SK-N-SH (cell line): ENCODE measurements around the gene DFFB.

Source experiments
- CHD2 ChIP-seq: fragments of 150-350 bp; IDR thresholded peaks from 2 replicates; pipeline ENCODE4 v1.6.1; 2018; ENCODE audit warnings: low read length; ENCODE audit not compliant: partially characterized antibody
- EP300 ChIP-seq, 2 experiments: IDR thresholded peaks; 2 replicates each; pipeline versions ENCODE4 v1.4.0 to v1.6.1; 2012; ENCODE audit warnings: borderline replicate concordance in 1 of 2, low read depth in 1 of 2, low read length in 1 of 2
- EZH2phosphoT487 ChIP-seq: fragments of 200-600 bp; sonication (generic); IDR thresholded peaks from 2 replicates; pipeline ENCODE4 v1.6.1; 2017; ENCODE audit warnings: low read depth, mixed run types, mild to moderate bottlenecking, antibody characterized with exemption, moderate library complexity, borderline replicate concordance
- FOXJ3 ChIP-seq: sonication (generic); formaldehyde crosslinking; IDR thresholded peaks from 2 replicates; pipeline ENCODE4 v1.5.1; 2020; ENCODE audit warnings: mild to moderate bottlenecking, missing genetic modification reagents
- GABPA ChIP-seq: IDR thresholded peaks from 2 replicates; pipeline ENCODE4 v1.4.0; 2012; ENCODE audit warnings: low read depth, mild to moderate bottlenecking
- JUND ChIP-seq: IDR thresholded peaks from 2 replicates; pipeline ENCODE4 v1.4.0; 2012
- POLR2AphosphoS5 ChIP-seq: IDR thresholded peaks from 2 replicates; pipeline ENCODE4 v1.6.1; 2012; ENCODE audit warnings: low read depth, low read length
- RFX5 ChIP-seq: IDR thresholded peaks from 2 replicates; pipeline ENCODE4 v1.6.1; 2012; ENCODE audit warnings: mild to moderate bottlenecking, improper control_type of control experiment, low read length
- TAF1 ChIP-seq: IDR thresholded peaks from 2 replicates; pipeline ENCODE4 v1.6.1; 2012; ENCODE audit warnings: low read depth, mild to moderate bottlenecking, low read length, moderate library complexity, borderline replicate concordance
- TCF12 ChIP-seq: IDR thresholded peaks from 2 replicates; pipeline ENCODE4 v1.4.0; 2012
- YY1 ChIP-seq: IDR thresholded peaks from 2 replicates; pipeline ENCODE4 v1.4.0; 2012; ENCODE audit warnings: low read depth, mild to moderate bottlenecking
- TF ChIP-seq, protein P1 (sequence below): fragments of 150-350 bp; IDR thresholded peaks from 2 replicates; pipeline ENCODE4 v1.6.1; 2016; ENCODE audit warnings: mild to moderate bottlenecking, low read depth, low read length
- TF ChIP-seq, protein P2 (sequence below): fragments of 200-600 bp; sonication (generic); IDR thresholded peaks from 2 replicates; pipeline ENCODE4 v1.6.1; 2017; ENCODE audit warnings: antibody characterized with exemption, mild to moderate bottlenecking, moderate library complexity
- TF ChIP-seq, protein P3 (sequence below): IDR thresholded peaks from 2 replicates; pipeline ENCODE4 v1.4.0; 2012; ENCODE audit warnings: low read depth

DNA sequence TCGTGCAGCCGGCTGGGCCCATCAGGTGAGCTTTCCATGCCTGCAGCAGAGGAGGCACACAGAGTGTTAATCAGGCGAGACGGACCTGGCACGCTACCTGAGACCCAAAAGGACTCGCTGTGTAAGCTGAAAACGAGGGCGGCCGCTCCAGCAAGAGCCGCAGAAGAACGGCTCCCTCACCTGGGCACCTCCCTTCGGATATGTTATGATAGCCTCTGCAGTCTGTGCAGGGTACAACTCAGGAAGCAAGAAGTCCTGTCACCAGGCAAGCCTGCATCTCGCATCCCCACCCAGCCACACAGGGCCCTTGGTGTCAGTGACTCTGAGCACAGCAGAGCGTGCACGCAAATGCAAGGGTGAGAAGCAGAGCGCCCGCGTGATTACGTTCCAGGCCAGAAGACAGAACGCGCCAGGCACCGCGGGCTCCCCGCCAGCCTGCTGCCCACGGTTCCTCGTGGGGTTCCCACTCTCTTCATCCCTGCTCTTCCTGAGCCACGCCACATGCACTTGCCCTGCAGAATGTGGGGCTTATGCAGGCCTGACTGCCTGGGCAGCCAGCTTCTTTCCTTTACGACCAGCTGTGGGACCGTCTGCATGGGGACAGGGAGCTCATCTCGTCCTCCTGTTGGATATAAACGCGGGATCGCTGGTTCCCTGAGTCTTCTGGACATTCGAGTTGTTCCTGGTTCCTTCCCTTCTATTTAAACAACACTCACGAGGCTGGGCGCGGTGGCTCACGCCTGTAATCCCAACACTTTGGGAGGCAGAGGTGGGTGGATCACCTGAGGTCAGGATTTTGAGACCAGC lies 40.7 kb upstream of the DFFB start:
- TF ChIP-seq TAF1 (no peak), CHD2 (no peak), TCF12 (no peak), POLR2AphosphoS5 (no peak), JUND (no peak), YY1 (no peak), GABPA (no peak), FOXJ3 (CRISPR knock-in tag) (no peak), EP300 (IDR thresholded peaks at IDR 0.05; ENCODE audit: borderline replicate concordance in 1 of 2, low read depth in 1 of 2, low read length in 1 of 2) (no peak), EZH2phosphoT487 (no peak), RFX5 (no peak)
- TF ChIP-seq, protein P1, sequence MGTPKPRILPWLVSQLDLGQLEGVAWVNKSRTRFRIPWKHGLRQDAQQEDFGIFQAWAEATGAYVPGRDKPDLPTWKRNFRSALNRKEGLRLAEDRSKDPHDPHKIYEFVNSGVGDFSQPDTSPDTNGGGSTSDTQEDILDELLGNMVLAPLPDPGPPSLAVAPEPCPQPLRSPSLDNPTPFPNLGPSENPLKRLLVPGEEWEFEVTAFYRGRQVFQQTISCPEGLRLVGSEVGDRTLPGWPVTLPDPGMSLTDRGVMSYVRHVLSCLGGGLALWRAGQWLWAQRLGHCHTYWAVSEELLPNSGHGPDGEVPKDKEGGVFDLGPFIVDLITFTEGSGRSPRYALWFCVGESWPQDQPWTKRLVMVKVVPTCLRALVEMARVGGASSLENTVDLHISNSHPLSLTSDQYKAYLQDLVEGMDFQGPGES: no peak
- TF ChIP-seq, protein P2, sequence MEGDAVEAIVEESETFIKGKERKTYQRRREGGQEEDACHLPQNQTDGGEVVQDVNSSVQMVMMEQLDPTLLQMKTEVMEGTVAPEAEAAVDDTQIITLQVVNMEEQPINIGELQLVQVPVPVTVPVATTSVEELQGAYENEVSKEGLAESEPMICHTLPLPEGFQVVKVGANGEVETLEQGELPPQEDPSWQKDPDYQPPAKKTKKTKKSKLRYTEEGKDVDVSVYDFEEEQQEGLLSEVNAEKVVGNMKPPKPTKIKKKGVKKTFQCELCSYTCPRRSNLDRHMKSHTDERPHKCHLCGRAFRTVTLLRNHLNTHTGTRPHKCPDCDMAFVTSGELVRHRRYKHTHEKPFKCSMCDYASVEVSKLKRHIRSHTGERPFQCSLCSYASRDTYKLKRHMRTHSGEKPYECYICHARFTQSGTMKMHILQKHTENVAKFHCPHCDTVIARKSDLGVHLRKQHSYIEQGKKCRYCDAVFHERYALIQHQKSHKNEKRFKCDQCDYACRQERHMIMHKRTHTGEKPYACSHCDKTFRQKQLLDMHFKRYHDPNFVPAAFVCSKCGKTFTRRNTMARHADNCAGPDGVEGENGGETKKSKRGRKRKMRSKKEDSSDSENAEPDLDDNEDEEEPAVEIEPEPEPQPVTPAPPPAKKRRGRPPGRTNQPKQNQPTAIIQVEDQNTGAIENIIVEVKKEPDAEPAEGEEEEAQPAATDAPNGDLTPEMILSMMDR: no peak
- TF ChIP-seq, protein P3, sequence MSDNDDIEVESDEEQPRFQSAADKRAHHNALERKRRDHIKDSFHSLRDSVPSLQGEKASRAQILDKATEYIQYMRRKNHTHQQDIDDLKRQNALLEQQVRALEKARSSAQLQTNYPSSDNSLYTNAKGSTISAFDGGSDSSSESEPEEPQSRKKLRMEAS: no peak
